Measurements from ENCODE around the gene NLRP7.
A peak's percentile ranks its signal among the peaks of the same experiment; 100 is the strongest.
"Not testable (repeated sequence)": the region's sequence is repeated elsewhere in the genome, so short reads cannot be mapped to it uniquely, and the experiment has no call there.

NLRP7 gene

DNA sequence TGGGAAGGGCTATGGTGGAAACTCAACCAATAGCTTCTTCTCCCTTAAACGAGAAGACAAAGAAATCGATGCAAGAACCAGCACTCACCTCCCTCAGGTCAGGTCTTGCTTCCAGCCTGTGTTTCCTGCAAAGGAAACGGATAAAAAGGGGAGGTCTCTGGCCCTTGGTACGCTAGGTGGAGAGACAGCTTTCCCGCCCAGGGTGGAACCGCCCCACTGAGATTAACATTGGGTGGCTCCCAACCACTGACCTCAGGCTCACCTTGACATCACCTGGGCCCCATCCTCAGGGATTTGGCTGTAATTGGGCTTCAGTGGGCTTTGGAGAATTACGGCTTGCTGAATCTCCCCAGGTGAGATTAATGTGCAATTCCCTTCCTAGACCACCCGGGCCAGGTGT, at the start of gene NLRP7:
Gene NLRP7, minus strand, starts transcription at position 150 of the 400 bp plus-strand sequence.
- no peak for TF ChIP-seq ZNF274 (IDR thresholded peaks at IDR 0.05; ENCODE audit: low read depth, low read length)
- H3K4me3 ChIP-seq (ENCODE audit: low read length), result no peak within 1 kb of the TSS

DNA sequence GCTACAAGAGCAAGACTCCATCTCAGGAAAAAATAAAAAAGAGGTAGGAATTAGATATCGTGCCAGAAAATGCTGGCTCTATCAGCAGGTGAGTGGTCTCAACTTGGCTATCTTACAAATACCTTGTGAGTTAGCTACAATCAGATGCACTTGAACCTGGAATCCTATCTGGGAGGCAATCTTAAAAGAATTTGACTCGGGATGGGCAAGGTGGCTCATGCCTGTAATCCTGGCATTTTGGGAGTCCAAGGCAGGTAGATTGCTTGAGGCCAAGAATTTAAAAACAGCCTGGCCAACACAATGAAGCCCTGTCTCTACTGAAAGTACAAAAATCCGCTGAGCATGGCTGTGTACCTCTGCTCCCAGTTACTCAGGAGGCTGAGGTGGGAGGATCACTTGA, 48.2 kb upstream of the NLRP7 start:
- no peak overlapping the region for H3K4me3 ChIP-seq (ENCODE audit: low read length)
- no peak for TF ChIP-seq ZNF274 (IDR thresholded peaks at IDR 0.05; ENCODE audit: low read depth, low read length)

DNA sequence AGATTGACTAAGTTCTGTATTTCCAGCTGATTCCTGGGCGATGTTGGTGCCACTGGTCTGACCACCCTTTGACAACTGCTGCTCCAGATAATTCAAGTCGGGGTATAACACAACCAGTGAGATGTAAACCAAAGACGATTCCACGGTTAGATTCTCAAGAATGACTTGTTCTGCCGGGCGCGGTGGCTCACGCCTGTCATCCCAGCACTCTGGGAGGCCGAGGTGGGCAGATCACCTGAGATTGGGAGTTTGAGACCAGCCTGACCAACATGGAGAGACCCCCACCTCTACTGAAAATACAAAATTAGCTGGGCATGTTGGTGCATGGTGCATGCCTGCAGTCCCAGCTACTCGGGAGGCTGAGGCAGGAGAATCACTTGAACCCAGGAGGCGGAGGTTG, 42.2 kb upstream of the NLRP7 start:
- H3K4me3 ChIP-seq (ENCODE audit: low read length), result not testable (repeated sequence)

DNA sequence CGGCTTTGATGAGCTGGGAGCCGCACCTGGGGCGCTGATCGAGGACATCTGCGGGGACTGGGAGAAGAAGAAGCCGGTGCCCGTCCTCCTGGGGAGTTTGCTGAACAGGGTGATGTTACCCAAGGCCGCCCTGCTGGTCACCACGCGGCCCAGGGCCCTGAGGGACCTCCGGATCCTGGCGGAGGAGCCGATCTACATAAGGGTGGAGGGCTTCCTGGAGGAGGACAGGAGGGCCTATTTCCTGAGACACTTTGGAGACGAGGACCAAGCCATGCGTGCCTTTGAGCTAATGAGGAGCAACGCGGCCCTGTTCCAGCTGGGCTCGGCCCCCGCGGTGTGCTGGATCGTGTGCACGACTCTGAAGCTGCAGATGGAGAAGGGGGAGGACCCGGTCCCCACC, 35.2 kb upstream of the NLRP7 start:
- not testable (repeated sequence) for H3K4me3 ChIP-seq (ENCODE audit: low read length)

DNA sequence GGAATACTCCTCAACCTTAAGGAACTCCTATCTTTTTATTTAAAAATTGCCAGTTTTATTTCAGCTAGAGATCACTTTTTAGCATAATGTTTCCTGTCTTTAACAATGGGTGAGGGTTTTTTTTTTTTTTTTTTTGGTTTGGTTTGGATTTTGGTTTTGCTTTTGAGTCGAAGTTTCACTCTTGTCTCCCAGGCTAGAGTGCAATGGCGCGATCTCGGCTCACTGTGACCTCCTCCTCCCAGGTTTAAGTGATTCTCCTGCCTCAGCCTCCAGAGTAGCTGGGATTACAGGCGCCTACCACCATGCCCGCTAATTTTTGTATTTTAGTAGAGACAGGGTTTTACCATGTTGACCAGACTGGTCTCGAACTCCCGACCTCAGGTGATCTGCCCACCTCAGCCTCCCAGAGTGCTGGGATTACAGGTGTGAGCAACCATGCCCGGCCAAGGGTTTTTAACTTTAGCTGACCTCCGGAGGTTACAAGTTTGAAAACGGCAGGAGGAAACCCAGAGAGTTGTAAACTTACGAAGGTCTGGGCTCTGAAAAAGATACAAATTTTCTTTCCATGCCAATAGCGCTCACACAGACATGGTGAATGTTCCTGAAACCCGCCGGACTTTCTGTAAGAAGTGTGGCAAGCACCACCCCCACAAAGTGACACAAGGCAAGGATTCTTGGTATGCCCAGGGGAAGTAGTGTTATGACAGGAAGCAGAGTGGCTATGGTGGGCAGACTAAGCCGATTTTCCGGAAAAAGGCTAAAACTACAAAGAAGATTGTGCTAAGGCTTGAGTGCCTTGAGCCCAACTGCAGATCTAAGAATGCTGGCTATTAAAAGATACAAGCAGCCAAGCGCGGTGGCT, 26.1 kb upstream of the NLRP7 start:
- not testable (repeated sequence) for H3K4me3 ChIP-seq (ENCODE audit: low read length)

DNA sequence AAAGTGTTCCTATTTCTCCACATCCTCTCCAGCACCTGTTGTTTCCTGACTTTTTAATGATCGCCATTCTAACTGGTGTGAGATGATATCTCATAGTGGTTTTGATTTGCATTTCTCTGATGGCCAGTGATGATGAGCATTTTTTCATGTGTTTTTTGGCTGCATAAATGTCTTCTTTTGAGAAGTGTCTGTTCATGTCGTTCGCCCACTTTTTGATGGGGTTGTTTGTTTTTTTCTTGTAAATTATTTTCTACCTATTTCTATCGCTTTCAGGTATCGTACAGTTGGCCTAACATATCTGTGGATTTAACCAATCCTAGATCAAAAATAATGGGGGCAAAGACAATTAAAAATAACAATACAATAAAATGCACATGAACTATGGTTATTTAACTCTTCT, 24.1 kb upstream of the NLRP7 start:
- H3K4me3 ChIP-seq (ENCODE audit: low read length), result not testable (repeated sequence)

DNA sequence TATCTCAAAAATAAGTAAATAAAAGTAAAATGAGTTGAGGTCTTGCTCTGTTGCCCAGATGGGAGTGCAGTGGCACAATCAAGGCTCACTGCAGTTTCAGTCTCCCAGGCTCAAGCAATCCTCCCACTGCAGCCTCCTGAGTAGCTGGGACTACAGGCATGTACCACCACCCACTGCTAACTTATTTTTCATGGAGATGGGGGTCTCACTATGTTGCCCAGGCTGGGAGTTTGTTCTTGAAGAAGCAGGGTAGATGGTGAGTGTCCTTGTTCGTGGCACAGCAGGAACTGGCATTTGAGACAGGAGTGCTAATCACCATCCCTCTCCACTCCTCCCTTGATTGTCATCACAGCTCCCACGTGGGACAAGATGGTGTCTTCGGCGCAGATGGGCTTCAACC, 22.3 kb upstream of the NLRP7 start:
- no peak overlapping the region for H3K4me3 ChIP-seq (ENCODE audit: low read length)
- no peak for TF ChIP-seq ZNF274 (IDR thresholded peaks at IDR 0.05; ENCODE audit: low read depth, low read length)

DNA sequence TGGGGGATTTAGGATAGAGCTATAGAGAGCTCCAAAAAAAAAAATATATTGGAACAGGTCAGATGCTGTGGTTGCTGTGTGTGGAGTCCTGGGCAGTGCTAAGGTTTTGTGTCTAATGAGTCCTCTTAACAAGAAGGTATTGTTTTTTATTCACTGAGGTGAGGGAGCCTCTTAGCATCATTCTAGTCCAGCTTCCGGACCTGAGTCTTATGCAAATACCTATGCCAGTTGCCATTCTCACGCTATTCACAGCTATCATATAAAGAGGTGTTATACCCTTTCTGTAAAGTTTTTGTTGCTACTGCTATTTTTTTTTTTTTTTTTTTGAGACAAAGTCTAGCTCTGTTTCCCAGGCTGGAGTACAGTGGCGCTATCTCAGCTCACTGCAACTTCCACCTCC, 20.3 kb upstream of the NLRP7 start:
- TF ChIP-seq ZNF274 (IDR thresholded peaks at IDR 0.05; ENCODE audit: low read depth, low read length), result no peak
- H3K4me3 ChIP-seq (ENCODE audit: low read length), result no peak overlapping the region

DNA sequence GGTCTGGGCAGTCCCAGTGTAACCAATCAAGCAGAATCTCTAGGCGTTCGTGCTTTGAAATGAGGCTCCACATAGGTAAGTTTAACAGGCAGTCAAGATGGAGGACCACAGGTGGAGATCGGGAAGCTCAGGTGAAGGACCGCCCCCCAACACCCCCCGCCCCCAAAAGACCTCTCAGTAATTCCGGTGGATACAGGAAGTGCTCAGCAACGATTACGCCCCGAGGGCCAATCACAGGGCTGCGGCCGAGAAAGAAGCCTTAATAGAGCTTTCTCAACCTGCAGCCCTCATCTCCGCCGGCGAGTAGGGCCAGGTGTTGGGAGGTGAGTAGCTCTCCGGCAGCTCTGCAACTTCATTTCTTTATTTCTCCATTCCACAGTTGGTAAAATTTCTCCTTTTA, 17.7 kb upstream of the NLRP7 start:
- H3K4me3 ChIP-seq (ENCODE audit: low read length), result not testable (repeated sequence)

DNA sequence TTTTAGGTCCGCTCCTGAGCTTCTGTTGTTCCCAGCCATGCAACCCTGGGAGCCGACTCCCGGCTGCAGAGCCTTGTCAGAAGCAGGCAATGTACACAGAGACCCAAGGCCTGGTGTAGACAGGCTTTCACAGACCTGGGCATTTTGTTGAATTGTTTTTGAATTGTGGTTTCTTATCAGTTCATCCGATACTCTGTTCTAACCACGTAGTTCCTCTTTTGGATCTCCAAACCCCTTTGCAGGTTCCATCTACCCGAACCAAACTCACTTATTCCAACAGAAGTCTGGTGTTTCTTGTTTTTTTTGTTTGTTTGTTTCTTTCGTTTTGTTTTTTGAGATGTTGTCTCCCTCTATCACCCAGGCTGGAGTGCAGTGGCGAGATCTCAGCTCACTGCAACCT, 12.5 kb upstream of the NLRP7 start:
- peak overlapping the region; percentile 6; the same call in 1 of the 2 replicates for H3K4me3 ChIP-seq (ENCODE audit: low read length)
- TF ChIP-seq ZNF274 (IDR thresholded peaks at IDR 0.05; ENCODE audit: low read depth, low read length), result no peak

DNA sequence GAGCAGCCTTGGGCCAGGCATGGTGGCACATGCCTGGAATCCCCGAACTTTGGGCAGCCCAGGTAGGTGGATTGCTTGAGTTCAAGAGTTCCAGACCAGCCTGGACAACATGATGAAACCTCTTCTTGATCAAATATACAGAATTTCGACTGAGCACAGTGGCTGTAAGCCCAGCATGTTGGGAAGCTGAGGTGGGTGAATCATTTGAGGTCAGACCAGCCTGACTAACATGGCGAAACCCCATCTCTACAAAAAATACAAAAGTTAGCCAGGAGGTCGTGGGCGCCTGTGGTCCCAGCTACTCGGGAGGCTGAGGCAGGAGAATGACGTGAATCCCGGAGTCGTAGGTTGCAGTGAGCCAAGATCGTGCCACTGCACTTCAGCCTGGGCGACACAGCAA, 8.0 kb upstream of the NLRP7 start:
- H3K4me3 ChIP-seq (ENCODE audit: low read length), result no peak overlapping the region
- TF ChIP-seq ZNF274 (IDR thresholded peaks at IDR 0.05; ENCODE audit: low read depth, low read length), result no peak

DNA sequence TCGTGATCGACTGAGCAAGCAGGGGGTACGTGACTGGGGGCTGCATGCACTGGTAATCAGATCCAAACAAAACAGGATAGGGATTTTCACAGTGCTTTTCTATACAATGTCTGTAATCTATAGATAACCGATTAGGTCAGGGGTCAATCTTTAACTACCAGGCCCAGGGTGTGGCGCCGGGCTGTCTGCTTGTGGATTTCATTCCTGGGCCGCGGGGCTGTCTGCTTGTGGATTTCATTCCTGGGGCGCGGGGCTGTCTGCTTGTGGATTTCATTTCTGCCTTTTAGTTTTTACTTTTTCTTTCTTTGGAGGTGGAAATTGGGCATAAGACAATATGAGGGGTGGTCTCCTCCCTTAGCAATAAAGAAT, 6.0 kb upstream of the NLRP7 start:
- not testable (repeated sequence) for H3K4me3 ChIP-seq (ENCODE audit: low read length)

DNA sequence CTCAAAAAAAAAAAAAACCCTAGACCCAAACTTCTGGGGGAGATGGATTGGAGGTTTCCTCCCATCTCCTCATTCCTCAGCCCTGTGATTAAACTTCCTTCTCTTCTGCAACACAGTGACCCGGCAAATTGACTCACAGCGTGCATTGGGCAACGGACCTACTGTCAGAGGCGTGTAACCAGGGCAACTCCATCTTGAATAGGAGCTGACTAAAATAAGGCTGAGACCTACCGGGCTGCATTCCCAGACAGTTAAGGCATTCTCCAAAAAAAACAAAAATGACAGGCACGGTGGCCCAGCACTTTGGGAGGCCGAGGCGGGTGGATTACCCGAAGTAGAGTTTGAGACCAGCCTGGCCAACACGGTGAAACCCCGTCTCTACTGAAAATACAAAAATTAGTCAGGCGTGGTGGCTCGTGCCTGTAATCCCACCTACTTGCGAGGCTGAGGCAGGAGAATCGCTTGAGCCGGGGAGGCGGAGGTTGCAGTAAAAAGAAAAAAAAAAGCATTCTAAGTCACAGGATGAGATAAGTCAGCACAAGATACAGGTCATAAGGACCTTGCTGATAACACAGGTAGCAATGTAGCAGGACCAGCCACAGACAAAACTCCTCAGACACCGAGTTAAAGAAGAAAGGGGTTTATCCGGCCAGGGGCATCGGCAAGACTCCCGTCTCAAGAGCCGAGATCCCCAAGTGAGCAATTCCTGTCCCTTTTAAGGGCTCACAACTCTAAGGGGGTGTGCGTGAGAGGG, 5.4 kb upstream of the NLRP7 start:
- H3K4me3 ChIP-seq (ENCODE audit: low read length), result no peak overlapping the region
- TF ChIP-seq ZNF274 (IDR thresholded peaks at IDR 0.05; ENCODE audit: low read depth, low read length), result no peak

DNA sequence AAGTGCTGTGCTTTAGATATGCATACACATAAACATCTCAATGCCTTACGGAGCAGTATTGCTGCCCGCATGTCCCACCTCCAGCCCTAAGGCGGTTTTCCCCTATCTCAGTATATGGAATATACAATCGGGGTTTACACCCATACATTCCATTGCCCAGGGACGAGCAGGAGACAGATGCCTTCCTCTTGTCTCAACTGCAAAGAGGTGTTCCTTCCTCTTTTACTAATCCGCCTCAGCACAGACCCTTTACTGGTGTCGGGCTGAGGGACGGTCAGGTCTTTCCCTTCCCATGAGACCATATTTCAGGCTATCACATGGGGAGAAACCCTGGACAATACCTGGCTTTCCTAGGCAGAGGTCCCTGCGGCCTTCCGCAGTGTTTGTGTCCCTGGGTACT, 3.2 kb upstream of the NLRP7 start:
- not testable (repeated sequence) for H3K4me3 ChIP-seq (ENCODE audit: low read length)

DNA sequence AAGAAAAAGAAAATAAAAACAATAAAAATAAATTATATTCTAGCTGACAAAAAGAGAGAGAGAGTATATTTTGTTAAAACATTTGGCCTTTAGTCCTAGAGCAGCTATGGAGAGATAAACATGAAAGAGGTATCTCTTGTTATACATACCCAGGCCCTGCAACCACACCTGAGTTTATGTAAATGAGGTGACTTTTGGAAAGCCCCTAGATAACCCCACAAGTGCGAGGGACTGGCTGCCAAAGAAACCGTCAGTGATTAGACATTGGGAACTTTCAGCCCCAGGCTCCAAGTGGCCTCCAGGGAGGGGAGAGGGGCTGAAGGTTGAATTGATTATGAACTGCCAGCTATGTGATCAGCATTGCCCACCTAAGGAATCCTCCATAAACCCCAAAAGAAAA, 2.1 kb upstream of the NLRP7 start:
- no peak for TF ChIP-seq ZNF274 (IDR thresholded peaks at IDR 0.05; ENCODE audit: low read depth, low read length)
- H3K4me3 ChIP-seq (ENCODE audit: low read length), result no peak overlapping the region

DNA sequence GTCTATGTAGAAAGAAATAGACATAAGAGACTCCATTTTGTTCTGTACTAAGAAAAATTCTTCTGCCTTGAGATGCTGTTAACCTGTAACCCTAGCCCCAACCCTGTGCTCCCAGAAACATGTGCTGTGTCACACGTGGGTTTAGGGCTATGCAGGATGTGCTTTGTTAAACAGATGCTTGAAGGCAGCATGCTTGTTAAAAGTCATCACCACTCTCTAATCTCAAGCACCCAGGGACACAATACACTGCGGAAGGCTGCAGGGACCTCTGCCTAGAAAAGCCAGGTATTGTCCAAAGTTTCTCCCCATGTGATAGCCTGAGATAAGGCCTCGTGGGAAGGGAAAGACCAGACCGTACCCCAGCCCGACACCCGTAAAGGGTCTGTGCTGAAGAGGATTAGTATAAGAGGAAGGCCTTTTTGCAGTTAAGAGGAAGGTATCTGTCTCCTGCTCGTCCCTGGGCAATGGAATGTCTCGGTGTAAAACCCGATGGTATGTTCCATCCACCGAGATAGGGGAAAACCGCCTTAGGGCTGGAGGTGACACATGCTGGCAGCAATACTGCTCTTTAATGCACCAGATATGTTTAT, 3.5 kb downstream of the NLRP7 start:
- H3K4me3 ChIP-seq (ENCODE audit: low read length), result not testable (repeated sequence)

DNA sequence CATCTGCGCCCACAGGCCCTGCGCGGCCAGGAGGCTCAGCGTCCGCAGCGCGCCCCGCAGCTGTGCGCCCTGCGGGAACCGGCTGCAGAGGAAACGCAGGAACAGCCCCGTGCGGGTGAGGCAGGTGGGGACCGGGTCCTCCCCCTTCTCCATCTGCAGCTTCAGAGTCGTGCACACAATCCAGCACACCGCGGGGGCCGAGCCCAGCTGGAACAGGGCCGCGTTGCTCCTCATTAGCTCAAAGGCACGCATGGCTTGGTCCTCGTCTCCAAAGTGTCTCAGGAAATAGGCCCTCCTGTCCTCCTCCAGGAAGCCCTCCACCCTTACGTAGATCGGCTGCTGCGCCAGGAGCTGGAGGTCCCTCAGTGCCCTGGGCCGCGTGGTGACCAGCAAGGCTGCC, 7.8 kb downstream of the NLRP7 start:
- H3K4me3 ChIP-seq (ENCODE audit: low read length), result not testable (repeated sequence)

Measured in GM08714 (cell line).